Vagina (tissue), 2 donors: ENCODE data around the gene CD46. TPM values are rescaled to one million over a fixed set of nuclear protein-coding genes. Genes with fewer than 3 reads are reported as not detected.
A peak's percentile ranks its signal among the peaks of the same experiment; 100 is the strongest.

Experiments used
- DNase-seq, 2 donors: peaks; one replicate each; pipeline ENCODE4 v3.0.0-alpha.2; 2017; ENCODE audit errors: extremely low spot score in 2 of 2
- H3K27ac ChIP-seq: fragments of 200-600 bp; sonication (generic); one replicate; pipeline ENCODE4 v1.5.1; 2019
- H3K27me3 ChIP-seq: fragments of 200-600 bp; sonication (generic); one replicate; pipeline ENCODE4 v1.5.1; 2019
- H3K36me3 ChIP-seq, 2 donors: fragments of 200-600 bp; sonication (generic); one replicate each; pipeline ENCODE4 v1.5.1; 2017 to 2019
- H3K4me1 ChIP-seq: fragments of 200-600 bp; sonication (generic); one replicate; pipeline ENCODE4 v1.5.1; 2019
- H3K4me3 ChIP-seq, 2 donors: fragments of 200-600 bp; sonication (generic); 1 replicate in 1 of 2; 2 replicates in 1 of 2; pipeline ENCODE4 v1.5.1; 2016 to 2019
- H3K9me3 ChIP-seq: fragments of 200-600 bp; sonication (generic); one replicate; pipeline ENCODE4 v1.5.1; 2019
- CTCF ChIP-seq, 3 experiments: fragments of 450-650 bp in 2 of 3; fragments of 200-600 bp in 1 of 3; sonication (generic) in 1 of 3; IDR thresholded peaks; one replicate each; pipeline ENCODE4 v1.5.1; 2017 to 2019; ENCODE audit warnings: antibody characterized with exemption in 3 of 3, mild to moderate bottlenecking in 2 of 3, moderate library complexity in 2 of 3
- POLR2A ChIP-seq, 2 donors: fragments of 450-650 bp; IDR thresholded peaks; one replicate each; pipeline ENCODE4 v1.6.1; 2017; ENCODE audit warnings: antibody characterized with exemption in 2 of 2, mild to moderate bottlenecking in 2 of 2, moderate library complexity in 2 of 2
- POLR2AphosphoS5 ChIP-seq, 2 donors: sonication (generic); formaldehyde crosslinking; IDR thresholded peaks; one replicate each; pipeline ENCODE4 v1.9.0; 2017; ENCODE audit warnings: antibody characterized with exemption in 2 of 2, mild to moderate bottlenecking in 2 of 2, low read depth in 1 of 2; ENCODE audit not compliant: insufficient read depth in 1 of 2
- intact Hi-C: fragments of 100-400 bp; cut with DNase I; formaldehyde crosslinking; loops from one replicate; pipeline ENCODE4 v1.15.1; 2023
- total RNA-seq: library from RNA; depleted of rRNA; stranded (reverse); fragments of >200 nt; gene quantifications from one replicate; pipeline ENCODE4 v1.2.3, GENCODE V29; 2016

The CD46 gene
- total RNA-seq, 1 donor from 2014 or later = 143 TPM

GRCh38 chr1:207781312-207781711 lies 29.5 kb downstream of the CD46 start:
- Histone ChIP-seq H3K27me3 (no peaks in the 10 kb centered on the region), H3K27ac (no peak overlapping the region), H3K4me3 (no peak overlapping the region), H3K4me1 (no peaks in the 10 kb centered on the region), H3K36me3 (peaks cover 0 to 7% of the 10 kb centered on the region in 2 donors), H3K9me3 (no peaks in the 10 kb centered on the region)
- DNase-seq = no peak
- intact Hi-C loops = no loop called here
- TF ChIP-seq CTCF (IDR thresholded peaks at IDR 0.05) (no peak), POLR2A (IDR thresholded peaks at IDR 0.05) (no peak), POLR2AphosphoS5 (IDR thresholded peaks at IDR 0.05; ENCODE audit: insufficient read depth in 1 of 2, low read depth in 1 of 2) (no peak)

- DNase-seq = no peak
- Histone ChIP-seq H3K4me3 (no peak overlapping the region), H3K9me3 (no peaks in the 10 kb centered on the region), H3K27ac (no peak overlapping the region), H3K27me3 (no peaks in the 10 kb centered on the region), H3K36me3 (peaks cover 0 to 10% of the 10 kb centered on the region in 2 donors), H3K4me1 (peaks cover 9% of the 10 kb centered on the region)
- intact Hi-C loops = no loop called here
- no peak for TF ChIP-seq POLR2A (IDR thresholded peaks at IDR 0.05)
- TF ChIP-seq POLR2AphosphoS5 (IDR thresholded peaks at IDR 0.05; ENCODE audit: insufficient read depth in 1 of 2, low read depth in 1 of 2) = no peak
- TF ChIP-seq CTCF (IDR thresholded peaks at IDR 0.05) = no peak
These were observed 35.9 kb downstream of the CD46 start for GRCh38 chr1:207787776-207788175.

GRCh38 chr1:207789386-207789785 lies 37.5 kb downstream of the CD46 start:
- H3K27ac ChIP-seq = no peak overlapping the region
- H3K4me3 ChIP-seq = no peak overlapping the region
- H3K4me1 ChIP-seq = peaks cover 9% of the 10 kb centered on the region
- peaks cover 0 to 18% of the 10 kb centered on the region in 2 donors for H3K36me3 ChIP-seq
- no peak for DNase-seq
- no peaks in the 10 kb centered on the region for H3K9me3 ChIP-seq
- no peak for TF ChIP-seq CTCF (IDR thresholded peaks at IDR 0.05)
- TF ChIP-seq POLR2AphosphoS5 (IDR thresholded peaks at IDR 0.05; ENCODE audit: insufficient read depth in 1 of 2, low read depth in 1 of 2) = no peak
- no peak for TF ChIP-seq POLR2A (IDR thresholded peaks at IDR 0.05)
- intact Hi-C loops = no loop called here
- H3K27me3 ChIP-seq = no peaks in the 10 kb centered on the region

- TF ChIP-seq CTCF (IDR thresholded peaks at IDR 0.05) (no peak), POLR2AphosphoS5 (IDR thresholded peaks at IDR 0.05; ENCODE audit: insufficient read depth in 1 of 2, low read depth in 1 of 2) (peak in 1 of 2 donors; percentile 48), POLR2A (IDR thresholded peaks at IDR 0.05) (no peak)
- Histone ChIP-seq H3K27me3 (no peaks in the 10 kb centered on the region), H3K4me1 (peaks cover 9% of the 10 kb centered on the region), H3K9me3 (no peaks in the 10 kb centered on the region), H3K4me3 (no peak overlapping the region), H3K36me3 (peaks cover 0 to 18% of the 10 kb centered on the region in 2 donors), H3K27ac (no peak overlapping the region)
- DNase-seq = no peak
- intact Hi-C loops = no loop called here
These were observed 38.2 kb downstream of the CD46 start for GRCh38 chr1:207789792-207790787.

- peaks cover 9% of the 10 kb centered on the region for H3K4me1 ChIP-seq
- intact Hi-C loops = no loop called here
- DNase-seq = no peak
- H3K36me3 ChIP-seq = peaks cover 0 to 18% of the 10 kb centered on the region in 2 donors
- no peak for TF ChIP-seq CTCF (IDR thresholded peaks at IDR 0.05)
- no peak for TF ChIP-seq POLR2A (IDR thresholded peaks at IDR 0.05)
- no peak for TF ChIP-seq POLR2AphosphoS5 (IDR thresholded peaks at IDR 0.05; ENCODE audit: insufficient read depth in 1 of 2, low read depth in 1 of 2)
- no peaks in the 10 kb centered on the region for H3K9me3 ChIP-seq
- no peak overlapping the region for H3K27ac ChIP-seq
- no peak overlapping the region for H3K4me3 ChIP-seq
- no peaks in the 10 kb centered on the region for H3K27me3 ChIP-seq
These were observed 39.4 kb downstream of the CD46 start for GRCh38 chr1:207791290-207791689.
